NT2/D1 (cell line): ENCODE results near the gene ZEB2.

Experiments used
- SUZ12 ChIP-seq: IDR thresholded peaks from 2 replicates; pipeline ENCODE4 v1.6.1; 2011; ENCODE audit not compliant: insufficient read length, insufficient read depth; ENCODE audit errors: extremely low read depth
- ZNF274 ChIP-seq: IDR thresholded peaks from 2 replicates; pipeline ENCODE4 v1.6.1; 2011; ENCODE audit warnings: mild to moderate bottlenecking, low read depth, low read length

GRCh38 chr2:144396318-144396717 lies 123.6 kb downstream of the ZEB2 start:
- TF ChIP-seq ZNF274, result no peak
- TF ChIP-seq SUZ12, result no peak
